GM19193 (cell line): ENCODE data around the gene NLRP1.

Experiments used
- POLR2A ChIP-seq: IDR thresholded peaks from 4 replicates; pipeline ENCODE4 v1.6.1; 2011; ENCODE audit not compliant: insufficient read depth, insufficient read length; ENCODE audit errors: extremely low read depth

The NLRP1 gene

GRCh38 chr17:5600041-5600440, 15.7 kb upstream of the NLRP1 start:
- no peak for TF ChIP-seq POLR2A

GRCh38 chr17:5598457-5598856, 14.1 kb upstream of the NLRP1 start:
- no peak for TF ChIP-seq POLR2A

- no peak for TF ChIP-seq POLR2A
Observed at GRCh38 chr17:5596421-5596820, 12.1 kb upstream of the NLRP1 start.

DNA sequence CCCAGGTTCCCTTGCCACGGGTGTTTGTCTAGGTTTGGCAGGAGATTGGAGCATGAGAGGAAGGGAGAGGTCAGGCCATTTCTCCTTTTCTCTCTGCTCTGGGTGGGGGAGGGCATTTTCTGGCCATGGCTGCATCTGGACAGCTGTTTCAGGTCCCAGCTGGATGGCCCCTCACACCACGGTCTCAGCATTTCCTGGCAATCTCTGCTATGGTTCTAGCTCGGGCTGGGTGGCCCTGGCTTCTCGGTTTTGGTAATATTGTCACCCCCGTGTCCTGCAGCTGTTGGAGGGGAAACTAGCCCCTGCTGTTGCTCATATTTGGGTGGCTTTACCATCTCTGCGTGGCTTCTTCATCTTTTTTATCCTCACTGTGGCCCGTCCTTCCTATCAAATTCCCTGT, 11.5 kb upstream of the NLRP1 start:
- TF ChIP-seq POLR2A, result no peak

- TF ChIP-seq POLR2A, result no peak
Observed at GRCh38 chr17:5592382-5592781, 8.1 kb upstream of the NLRP1 start.

DNA sequence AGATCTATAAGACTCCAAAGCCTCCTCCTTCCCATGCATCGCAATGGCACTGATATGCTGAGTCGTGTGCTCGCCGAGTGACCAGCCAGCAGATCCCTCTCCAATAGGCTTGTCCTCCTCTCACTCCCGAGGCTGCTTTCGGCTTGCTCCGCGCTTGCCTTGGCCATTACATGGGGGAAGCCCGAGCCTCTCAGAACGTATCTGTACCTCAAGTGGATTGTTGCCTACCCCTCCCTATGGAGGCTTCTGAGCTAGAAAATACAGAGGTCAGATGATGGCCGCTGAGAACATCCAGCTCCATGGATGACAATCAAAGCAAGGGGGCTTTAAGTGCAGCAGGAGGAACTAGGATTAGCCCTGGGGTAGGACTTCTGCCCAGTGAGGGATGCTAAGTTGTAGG, 7.7 kb upstream of the NLRP1 start:
- no peak for TF ChIP-seq POLR2A

- no peak for TF ChIP-seq POLR2A
Observed at GRCh38 chr17:5588584-5588983, 4.3 kb upstream of the NLRP1 start.

DNA sequence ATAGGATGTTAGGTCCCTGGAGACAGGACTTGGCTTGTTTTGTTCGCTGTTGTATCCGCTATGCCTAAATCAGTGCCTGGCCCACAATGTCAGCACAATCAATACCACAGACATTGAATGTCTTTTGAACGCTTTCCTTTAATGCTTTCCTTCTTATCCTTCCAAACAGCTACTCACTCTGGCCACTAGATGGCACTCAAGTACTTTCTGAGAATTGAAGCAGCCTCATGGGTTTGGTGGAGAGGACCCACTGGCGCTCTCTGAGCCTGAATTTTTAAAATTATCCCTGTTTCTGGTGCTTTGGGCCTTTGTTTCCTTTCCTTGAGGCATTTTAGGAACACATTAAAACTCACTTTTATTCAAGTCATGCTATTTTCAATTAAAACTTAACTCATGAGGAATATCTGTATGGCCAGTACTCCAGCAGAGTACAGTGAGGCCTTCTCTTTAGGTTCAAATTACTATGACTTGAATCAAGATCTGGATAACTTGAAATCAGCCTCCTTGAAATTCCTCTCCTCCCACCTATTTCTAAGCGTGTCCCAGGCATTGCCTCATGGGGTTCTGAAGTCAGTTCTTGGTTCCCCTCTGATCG, 3.2 kb upstream of the NLRP1 start:
- no peak for TF ChIP-seq POLR2A

DNA sequence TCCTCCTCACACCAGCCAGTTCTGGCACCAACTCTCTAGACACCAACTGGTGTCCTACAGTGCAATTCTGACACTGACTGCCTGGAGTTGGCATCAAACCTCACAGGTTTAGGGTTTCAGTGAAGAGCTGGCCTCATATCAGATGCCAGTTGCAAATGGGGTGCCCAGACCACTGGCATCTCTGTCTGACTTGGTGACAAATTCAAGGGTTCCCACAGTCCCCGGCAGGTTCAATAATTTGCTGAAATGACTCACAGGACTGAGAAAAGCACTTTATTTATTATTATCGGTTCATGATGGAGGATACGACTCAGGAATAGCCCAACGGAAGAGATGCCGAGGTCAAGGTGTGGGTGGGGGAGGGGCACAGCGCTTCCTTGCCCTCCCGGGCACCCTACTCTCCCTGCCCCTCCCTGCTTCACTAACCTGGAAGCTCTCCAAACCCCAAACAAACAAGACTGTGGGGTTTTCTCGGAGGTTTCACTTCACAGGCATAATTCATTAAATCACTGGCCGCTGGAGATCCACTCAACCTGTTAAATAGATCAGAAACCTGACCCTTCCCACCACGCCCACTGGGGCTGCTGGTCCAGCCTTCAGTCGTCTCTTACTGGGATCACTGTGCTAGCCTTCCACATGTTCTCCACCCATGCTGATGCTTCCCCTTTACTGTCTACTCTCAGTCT, 1.7 kb upstream of the NLRP1 start:
- no peak for TF ChIP-seq POLR2A

- TF ChIP-seq POLR2A, result no peak
Observed at GRCh38 chr17:5585287-5585794, 1.0 kb upstream of the NLRP1 start.

DNA sequence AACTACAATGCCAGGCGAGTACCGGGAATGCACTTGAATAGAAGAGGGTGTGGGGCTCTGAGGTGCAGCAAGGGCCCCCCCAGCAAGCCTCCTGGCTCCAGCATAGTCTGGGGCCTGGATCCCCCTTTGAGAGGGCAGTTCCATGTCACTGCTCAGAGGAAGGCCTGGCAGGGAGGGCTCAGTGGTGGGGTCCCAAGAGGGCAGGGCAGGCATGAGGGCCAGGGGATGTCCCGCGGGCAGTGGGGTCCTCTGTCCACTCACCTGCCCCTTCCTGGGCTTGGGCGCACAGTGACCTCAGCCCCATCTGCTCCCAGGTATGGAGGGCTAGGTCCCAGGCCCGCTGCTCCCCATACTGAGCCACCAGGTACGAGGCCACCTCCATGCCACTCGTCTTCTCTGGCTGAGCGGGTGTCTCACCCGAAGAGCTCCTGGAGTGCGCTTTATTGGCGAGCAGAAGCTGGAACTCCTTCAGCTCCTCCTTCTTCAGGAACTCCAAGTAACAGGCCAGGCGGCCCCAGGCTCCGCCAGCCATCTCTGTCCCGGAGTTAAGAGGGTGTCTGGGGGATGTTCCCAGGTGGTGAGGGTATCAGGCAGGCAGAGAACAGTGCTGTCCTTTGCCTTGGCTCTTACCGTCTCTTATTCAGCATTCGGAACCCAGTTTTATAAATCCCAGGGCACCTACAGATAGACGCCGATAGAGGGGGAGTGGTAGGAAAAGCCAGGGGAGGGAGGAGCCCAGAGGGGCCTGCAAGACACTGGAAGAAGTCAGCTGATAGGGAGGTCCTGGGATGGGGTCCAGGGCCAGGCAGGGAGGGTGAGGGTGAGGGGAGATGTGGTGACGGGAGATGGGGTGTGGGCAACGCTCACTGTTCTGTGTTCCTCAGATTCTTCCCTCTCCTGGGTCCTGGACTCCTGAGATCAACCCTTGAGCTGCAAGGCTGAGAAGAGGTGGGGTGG, 605 bp downstream of the NLRP1 start:
- no peak for TF ChIP-seq POLR2A

GRCh38 chr17:5582209-5583185, 1.8 kb downstream of the NLRP1 start:
- no peak for TF ChIP-seq POLR2A

DNA sequence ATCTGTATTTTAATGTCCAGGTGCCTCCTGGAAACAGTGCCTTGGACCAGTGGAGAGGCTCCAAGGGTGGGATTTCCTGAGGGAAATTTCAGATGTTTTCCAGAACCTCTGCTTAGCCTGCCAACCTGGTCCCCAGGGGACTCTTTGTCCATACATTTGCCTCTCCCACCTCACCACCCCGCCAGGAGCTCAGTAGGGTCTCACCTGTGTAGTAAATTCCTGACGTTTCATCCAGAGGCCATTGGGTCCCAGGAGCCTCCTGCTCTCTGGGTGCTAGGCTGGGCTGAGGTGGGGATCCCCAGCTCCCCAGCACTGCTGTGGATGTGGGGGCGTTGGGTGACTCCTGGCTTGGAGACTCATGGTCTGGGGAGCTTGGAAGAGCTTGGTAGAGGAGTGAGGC, 2.7 kb downstream of the NLRP1 start:
- no peak for TF ChIP-seq POLR2A

DNA sequence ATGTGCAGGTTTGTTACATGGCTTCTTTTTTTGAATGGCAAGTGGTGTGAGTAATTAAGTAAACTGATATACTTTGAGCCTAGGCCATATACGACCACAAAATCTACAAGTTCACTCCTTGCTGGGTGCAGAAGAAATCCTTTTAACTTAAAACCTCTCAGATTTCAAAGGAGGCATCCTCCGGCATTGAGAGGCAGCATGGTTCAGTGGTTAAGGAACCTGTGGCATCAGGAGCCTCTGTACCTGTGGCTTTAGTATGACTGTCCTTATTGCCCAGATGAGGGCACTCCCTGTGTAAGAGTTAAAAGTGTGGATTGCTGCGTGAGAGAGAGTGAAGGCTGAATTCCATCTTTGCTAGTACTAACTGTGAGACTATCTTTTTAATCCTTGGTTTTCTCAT, 3.3 kb downstream of the NLRP1 start:
- no peak for TF ChIP-seq POLR2A
